IMR-90 (cell line): ENCODE results near the gene OGT. TPM values are rescaled to one million over a fixed set of nuclear protein-coding genes. Genes with fewer than 3 reads are reported as not detected.

Source experiments
- ATAC-seq: fragments of 200-7000 bp; cut with Tn5 transposase; 2 replicates; pipeline ENCODE4 v1.9.1; 2020; ENCODE audit warnings: low read depth, mild to moderate bottlenecking, moderate library complexity
- BruUV-seq: library from RNA; stranded (reverse); fragments of 400-500 nt; replicated peaks from 2 replicates; lab custom pipeline; 2021; lab: Mats Ljungman, UMichigan
- CTCF ChIA-PET: fragments of 300-600 bp; formaldehyde crosslinking; extraction: SDS; loops from one replicate; lab custom pipeline; 2021; ENCODE audit warnings: antibody characterized with exemption; lab: Yijun Ruan, JAX
- POLR2A ChIA-PET: fragments of 300-600 bp; sonication (Branson Sonifier 250); formaldehyde crosslinking; loops from one replicate; lab custom pipeline; 2022; ENCODE audit warnings: antibody characterized with exemption; ENCODE audit not compliant: unreplicated experiment; lab: Charles Lee
- DNase-seq: peaks from one replicate; pipeline ENCODE4 v3.0.0; 2013
- H2AFZ ChIP-seq: replicated peaks from 2 replicates; pipeline ENCODE3; 2013; ENCODE audit warnings: low read length, mild to moderate bottlenecking; ENCODE audit not compliant: poor library complexity
- H2AK5ac ChIP-seq: 2 replicates; pipeline ENCODE4 v1.6.1; 2013; ENCODE audit warnings: low read depth, low read length, inconsistent platforms
- H2AK9ac ChIP-seq: replicated peaks from 2 replicates; pipeline ENCODE3; 2013; ENCODE audit warnings: mild to moderate bottlenecking, low read depth, low read length, moderate library complexity; ENCODE audit not compliant: poor library complexity
- H2BK120ac ChIP-seq: 2 replicates; pipeline ENCODE4 v1.6.1; 2013; ENCODE audit warnings: low read depth, low read length, inconsistent platforms
- H2BK15ac ChIP-seq: 3 replicates; pipeline ENCODE4 v1.6.1; 2013; ENCODE audit warnings: low read depth, low read length, inconsistent platforms
- H2BK20ac ChIP-seq: 2 replicates; pipeline ENCODE4 v1.6.1; 2013; ENCODE audit warnings: low read depth, mild to moderate bottlenecking, inconsistent platforms, low read length, moderate library complexity
- H2BK5ac ChIP-seq: 2 replicates; pipeline ENCODE4 v1.6.1; 2013; ENCODE audit warnings: mild to moderate bottlenecking, low read depth, low read length, inconsistent platforms; ENCODE audit not compliant: poor library complexity, severe bottlenecking
- H3K14ac ChIP-seq: replicated peaks from 2 replicates; pipeline ENCODE4 v1.6.1; 2013; ENCODE audit warnings: low read depth, low read length, inconsistent platforms
- H3K18ac ChIP-seq: 2 replicates; pipeline ENCODE4 v1.6.1; 2013; ENCODE audit warnings: low read depth, low read length, control low read depth
- H3K23ac ChIP-seq: 2 replicates; pipeline ENCODE4 v1.6.1; 2013; ENCODE audit warnings: low read depth, low read length, inconsistent platforms
- H3K27ac ChIP-seq: 2 replicates; pipeline ENCODE4 v1.5.1; 2013; ENCODE audit warnings: mild to moderate bottlenecking, control low read depth, low read length; ENCODE audit not compliant: insufficient read depth
- H3K27me3 ChIP-seq: 2 replicates; pipeline ENCODE4 v1.6.1; 2013; ENCODE audit warnings: low read length; ENCODE audit not compliant: control insufficient read depth, insufficient read depth
- H3K36me3 ChIP-seq: 2 replicates; pipeline ENCODE4 v1.6.1; 2013; ENCODE audit warnings: low read length, mixed read lengths; ENCODE audit not compliant: control insufficient read depth, insufficient read depth
- H3K4ac ChIP-seq: 2 replicates; pipeline ENCODE4 v1.6.1; 2013; ENCODE audit warnings: low read depth, low read length, inconsistent platforms
- H3K4me1 ChIP-seq: 2 replicates; pipeline ENCODE4 v1.6.1; 2013; ENCODE audit warnings: low read length, mixed read lengths; ENCODE audit not compliant: control insufficient read depth, insufficient read depth
- H3K4me2 ChIP-seq: 2 replicates; pipeline ENCODE4 v1.6.1; 2013; ENCODE audit warnings: low read depth, mild to moderate bottlenecking, control low read depth, low read length, moderate library complexity
- H3K4me3 ChIP-seq: 2 replicates; pipeline ENCODE4 v1.5.1; 2013; ENCODE audit warnings: low read depth, mild to moderate bottlenecking, control low read depth, low read length, moderate library complexity; ENCODE audit not compliant: insufficient read depth
- H3K56ac ChIP-seq: 2 replicates; pipeline ENCODE4 v1.6.1; 2013; ENCODE audit warnings: low read length, inconsistent platforms; ENCODE audit not compliant: insufficient read depth; ENCODE audit errors: extremely low read depth
- H3K79me1 ChIP-seq, 2 experiments: 2 replicates each; pipeline ENCODE4 v1.6.1; 2013; ENCODE audit warnings: low read length in 2 of 2, inconsistent platforms in 1 of 2, low read depth in 1 of 2
- H3K9ac ChIP-seq: 2 replicates; pipeline ENCODE4 v1.6.1; 2013; ENCODE audit warnings: low read depth, low read length, control low read depth
- H3K9me1 ChIP-seq: 2 replicates; pipeline ENCODE4 v1.6.1; 2013; ENCODE audit warnings: low read length, inconsistent platforms; ENCODE audit not compliant: insufficient read depth
- H3K9me3 ChIP-seq: 2 replicates; pipeline ENCODE4 v1.6.1; 2013; ENCODE audit warnings: low read length; ENCODE audit not compliant: control insufficient read depth, insufficient read depth
- H4K20me1 ChIP-seq: 2 replicates; pipeline ENCODE4 v1.6.1; 2013; ENCODE audit warnings: low read length, inconsistent platforms; ENCODE audit not compliant: insufficient read depth
- H4K5ac ChIP-seq: 2 replicates; pipeline ENCODE4 v1.6.1; 2013; ENCODE audit warnings: mild to moderate bottlenecking, low read depth, low read length, control low read depth
- H4K8ac ChIP-seq, 2 experiments: 2 replicates each; pipeline ENCODE4 v1.6.1; 2013; ENCODE audit warnings: low read depth in 2 of 2, low read length in 2 of 2, control low read depth in 1 of 2, inconsistent platforms in 1 of 2
- H4K91ac ChIP-seq: 2 replicates; pipeline ENCODE4 v1.6.1; 2013; ENCODE audit warnings: low read depth, low read length, inconsistent platforms; ENCODE audit not compliant: insufficient read depth
- BHLHE40 ChIP-seq: fragments of 150-350 bp; IDR thresholded peaks from 2 replicates; pipeline ENCODE4 v1.6.1; 2016; ENCODE audit warnings: mild to moderate bottlenecking, low read depth, low read length
- CHD1 ChIP-seq: IDR thresholded peaks from 2 replicates; pipeline ENCODE4 v1.6.1; 2012; ENCODE audit warnings: low read depth, low read length, improper control_type of control experiment
- ELK1 ChIP-seq: fragments of 150-350 bp; IDR thresholded peaks from 2 replicates; pipeline ENCODE4 v1.6.1; 2016; ENCODE audit warnings: low read depth, mild to moderate bottlenecking, low read length, moderate library complexity, borderline replicate concordance
- FOS ChIP-seq: fragments of 150-350 bp; IDR thresholded peaks from 2 replicates; pipeline ENCODE4 v1.6.1; 2016; ENCODE audit warnings: low read depth, low read length
- MAFK ChIP-seq: IDR thresholded peaks from 2 replicates; pipeline ENCODE4 v1.6.1; 2012; ENCODE audit warnings: low read depth, low read length, improper control_type of control experiment
- MAZ ChIP-seq: IDR thresholded peaks from 2 replicates; pipeline ENCODE4 v1.6.1; 2012; ENCODE audit warnings: low read depth, mild to moderate bottlenecking, low read length, improper control_type of control experiment, moderate library complexity, borderline replicate concordance
- MXI1 ChIP-seq: IDR thresholded peaks from 2 replicates; pipeline ENCODE4 v1.6.1; 2012; ENCODE audit warnings: low read depth, mild to moderate bottlenecking, low read length, moderate library complexity, borderline replicate concordance
- RAD21 ChIP-seq: IDR thresholded peaks from 2 replicates; pipeline ENCODE4 v1.6.1; 2012; ENCODE audit warnings: low read length, improper control_type of control experiment
- RFX5 ChIP-seq: IDR thresholded peaks from 2 replicates; pipeline ENCODE4 v1.8.0; 2012; ENCODE audit warnings: low read depth, mild to moderate bottlenecking, low read length, moderate library complexity
- SMC3 ChIP-seq: fragments of 150-350 bp; IDR thresholded peaks from 2 replicates; pipeline ENCODE4 v1.6.1; 2016; ENCODE audit warnings: low read depth, mild to moderate bottlenecking, antibody characterized with exemption, low read length, moderate library complexity
- USF2 ChIP-seq: fragments of 150-350 bp; IDR thresholded peaks from 2 replicates; pipeline ENCODE4 v1.6.1; 2017; ENCODE audit warnings: mild to moderate bottlenecking, antibody characterized with exemption, low read length, low read depth
- WGBS, 2 experiments: methylation state at CpG; one replicate each; pipeline versions ENCODE4 v1.1.5 to v1.1.7; 2013; ENCODE audit warnings: missing lambda C conversion rate in 2 of 2; ENCODE audit not compliant: insufficient read length in 1 of 2; ENCODE audit errors: extremely low coverage in 2 of 2; 5-methylcytosine and 5-hydroxymethylcytosine counted together
- dilution Hi-C: fragments of 300-500 bp; cut with HindIII; formaldehyde crosslinking; loops from one replicate; pipeline ENCODE4 v1.14.3; 2018; ENCODE audit warnings: low sequenced_read_pairs; ENCODE audit not compliant: unreplicated experiment
- in situ Hi-C: fragments of 300-500 bp; cut with MboI; formaldehyde crosslinking; loops from 3 replicates; pipeline ENCODE4 v1.14.3; 2019; ENCODE audit warnings: low sequenced_read_pairs, inconsistent platforms, mixed read lengths
- intact Hi-C: fragments of 100-400 bp; cut with micrococcal nuclease; formaldehyde crosslinking; loops from 2 replicates; pipeline ENCODE4 v1.10.0; 2022
- polyA plus RNA-seq, 3 experiments: library from polyadenylated mRNA; depleted of rRNA; stranded (reverse); fragments of >200 nt; gene quantifications; 2 replicates each; pipeline ENCODE4 v1.2.3, GENCODE V29; 2012; ENCODE audit warnings: low replicate concordance in 1 of 3
- total RNA-seq: library from RNA; depleted of rRNA; stranded (reverse); fragments of >200 nt; gene quantifications from 2 replicates; pipeline ENCODE4 v1.2.3, GENCODE V29; 2012

Gene OGT
- total and polyA plus RNA-seq, 2 of the 4 experiments (the other 2 are of a cell fraction) = 80.7 to 113 TPM

GRCh38 chrX:71616672-71617529 is 84.0 kb downstream of the OGT start:
- no peaks in the 10 kb centered on the region for H3K79me1 ChIP-seq
- dilution Hi-C loops (no loop called here), intact Hi-C loops (no loop called here), in situ Hi-C loops (no loop called here)
- H3K27ac ChIP-seq = no peak overlapping the region
- H3K56ac ChIP-seq = no peak overlapping the region
- peaks cover 3% of the 10 kb centered on the region; the same call in 1 of the 2 replicates for H3K27me3 ChIP-seq
- no peak overlapping the region for H3K4me3 ChIP-seq
- no peaks in the 10 kb centered on the region for H3K9me1 ChIP-seq
- no peak for TF ChIP-seq USF2
- TF ChIP-seq MXI1 = no peak
- no peak for TF ChIP-seq MAFK
- TF ChIP-seq FOS = no peak
- no peak for TF ChIP-seq CHD1
- no peak for TF ChIP-seq MAZ
- no peak for TF ChIP-seq BHLHE40
- TF ChIP-seq ELK1 = no peak
- TF ChIP-seq SMC3 = no peak
- TF ChIP-seq RAD21 = no peak
- no peak for TF ChIP-seq RFX5
- ATAC-seq (no peak), DNase-seq (no peak)
- H2BK15ac ChIP-seq = no peak overlapping the region
- H3K9ac ChIP-seq = no peak overlapping the region
- H2AFZ ChIP-seq = no peak overlapping the region
- no TSS peak for BruUV-seq
- no peak overlapping the region for H2BK20ac ChIP-seq
- ChIA-PET CTCF (no interaction called here), POLR2A (no interaction called here)
- H4K91ac ChIP-seq = no peak overlapping the region
- H3K4me2 ChIP-seq = no peak overlapping the region
- H3K4ac ChIP-seq = no peak overlapping the region
- H4K8ac ChIP-seq = no peak overlapping the region
- H4K5ac ChIP-seq = no peak overlapping the region
- H3K4me1 ChIP-seq = no peaks in the 10 kb centered on the region
- no peak overlapping the region for H2BK5ac ChIP-seq
- no peak overlapping the region for H3K14ac ChIP-seq
- no peaks in the 10 kb centered on the region; the same call in 1 of the 2 replicates for H3K9me3 ChIP-seq
- H3K36me3 ChIP-seq = peaks cover 5% of the 10 kb centered on the region
- 94% methylated on average over 22 of the region's 43 CpGs; no CpG with 5 or more reads in 1 of the 2 experiments for WGBS, 2 experiments
- H2BK120ac ChIP-seq = no peak overlapping the region
- H2AK9ac ChIP-seq = peak overlapping the region; percentile 28
- H2AK5ac ChIP-seq = no peak overlapping the region
- no peak overlapping the region for H3K18ac ChIP-seq
- no peak overlapping the region for H3K23ac ChIP-seq
- no peaks in the 10 kb centered on the region for H4K20me1 ChIP-seq
